Central memory CD8-positive, alpha-beta T cell (primary cell): ENCODE data around the gene COL16A1.

Experiments
- ATAC-seq: fragments of 150-1000 bp; cut with Tn5 transposase; replicated peaks from 2 replicates; pipeline ENCODE4 v1.10.0; 2022; ENCODE audit warnings: mild to moderate bottlenecking, moderate FRiP score, moderate number of reproducible peaks; ENCODE audit not compliant: poor library complexity, severe bottlenecking; ENCODE audit errors: extremely low read depth
- DNase-seq, 2 donors: peaks; one replicate each; pipeline ENCODE4 v3.0.0; 2021; ENCODE audit warnings: low spot score in 2 of 2
- H3K27ac Mint-ChIP-seq: one replicate; pipeline ENCODE4 v1.8.0; 2022; ENCODE audit warnings: low read depth, mild to moderate bottlenecking, moderate library complexity, mixed read lengths
- H3K27me3 Mint-ChIP-seq: one replicate; pipeline ENCODE4 v1.8.0; 2022; ENCODE audit warnings: mixed read lengths
- H3K36me3 Mint-ChIP-seq: one replicate; pipeline ENCODE4 v1.8.0; 2022; ENCODE audit warnings: mild to moderate bottlenecking, moderate library complexity, mixed read lengths; ENCODE audit not compliant: insufficient read depth
- H3K4me1 Mint-ChIP-seq: one replicate; pipeline ENCODE4 v1.8.0; 2022; ENCODE audit warnings: mixed read lengths
- H3K4me3 Mint-ChIP-seq: one replicate; pipeline ENCODE4 v1.8.0; 2022; ENCODE audit warnings: mild to moderate bottlenecking, moderate library complexity, mixed read lengths
- H3K9me3 Mint-ChIP-seq: one replicate; pipeline ENCODE4 v1.8.0; 2022; ENCODE audit warnings: mixed read lengths

The COL16A1 gene

GRCh38 chr1:31624309-31624708 lies 79.5 kb downstream of the COL16A1 start:
- no peak overlapping the region for H3K27ac Mint-ChIP-seq
- H3K4me3 Mint-ChIP-seq: no peak overlapping the region
- DNase-seq: no peak
- ATAC-seq: no peak
- no peaks in the 10 kb centered on the region for H3K4me1 Mint-ChIP-seq
- H3K9me3 Mint-ChIP-seq: no peaks in the 10 kb centered on the region
- H3K36me3 Mint-ChIP-seq: peaks cover 14% of the 10 kb centered on the region
- peaks cover 8% of the 10 kb centered on the region for H3K27me3 Mint-ChIP-seq

GRCh38 chr1:31623365-31623764 lies 80.5 kb downstream of the COL16A1 start:
- Mint-ChIP-seq H3K27ac (no peak overlapping the region), H3K9me3 (no peaks in the 10 kb centered on the region), H3K36me3 (peaks cover 8% of the 10 kb centered on the region), H3K27me3 (peaks cover 17% of the 10 kb centered on the region), H3K4me1 (no peaks in the 10 kb centered on the region), H3K4me3 (no peak overlapping the region)
- ATAC-seq (no peak), DNase-seq (no peak)

GRCh38 chr1:31621847-31622730 lies 81.7 kb downstream of the COL16A1 start:
- no peak for DNase-seq

GRCh38 chr1:31621498-31621820 lies 82.4 kb downstream of the COL16A1 start:
- Mint-ChIP-seq H3K36me3 (peaks cover 4% of the 10 kb centered on the region), H3K4me3 (no peak overlapping the region), H3K27ac (no peak overlapping the region), H3K4me1 (peaks cover 7% of the 10 kb centered on the region), H3K27me3 (peaks cover 31% of the 10 kb centered on the region), H3K9me3 (no peaks in the 10 kb centered on the region)
- no peak for ATAC-seq
- no peak for DNase-seq

More at GRCh38 chr1:31621847-31622730, 81.7 kb downstream of the COL16A1 start:
- no peak for ATAC-seq
- H3K27ac Mint-ChIP-seq: no peak overlapping the region
- no peaks in the 10 kb centered on the region for H3K9me3 Mint-ChIP-seq
- H3K4me1 Mint-ChIP-seq: peaks cover 5% of the 10 kb centered on the region
- no peak overlapping the region for H3K4me3 Mint-ChIP-seq
- peaks cover 24% of the 10 kb centered on the region for H3K27me3 Mint-ChIP-seq
- peaks cover 4% of the 10 kb centered on the region for H3K36me3 Mint-ChIP-seq

- no peak overlapping the region for H3K27ac Mint-ChIP-seq
- no peak for DNase-seq
- peaks cover 37% of the 10 kb centered on the region for H3K27me3 Mint-ChIP-seq
- no peaks in the 10 kb centered on the region for H3K9me3 Mint-ChIP-seq
- H3K4me3 Mint-ChIP-seq: no peak overlapping the region
- peaks cover 7% of the 10 kb centered on the region for H3K4me1 Mint-ChIP-seq
- ATAC-seq: no peak
- peaks cover 4% of the 10 kb centered on the region for H3K36me3 Mint-ChIP-seq
Observed at GRCh38 chr1:31620631-31621497, 83.0 kb downstream of the COL16A1 start.

GRCh38 chr1:31618916-31619846 lies 84.6 kb downstream of the COL16A1 start:
- H3K4me1 Mint-ChIP-seq: peaks cover 7% of the 10 kb centered on the region
- H3K36me3 Mint-ChIP-seq: peaks cover 4% of the 10 kb centered on the region
- peaks cover 44% of the 10 kb centered on the region for H3K27me3 Mint-ChIP-seq
- ATAC-seq (no peak), DNase-seq (no peak)
- no peaks in the 10 kb centered on the region for H3K9me3 Mint-ChIP-seq
- H3K4me3 Mint-ChIP-seq: peak overlapping the region; percentile 42
- no peak overlapping the region for H3K27ac Mint-ChIP-seq

GRCh38 chr1:31617916-31618746 lies 85.7 kb downstream of the COL16A1 start:
- Mint-ChIP-seq H3K27me3 (peaks cover 44% of the 10 kb centered on the region), H3K4me3 (peak overlapping the region; percentile 70), H3K27ac (no peak overlapping the region), H3K4me1 (peaks cover 7% of the 10 kb centered on the region), H3K9me3 (no peaks in the 10 kb centered on the region), H3K36me3 (peaks cover 4% of the 10 kb centered on the region)
- DNase-seq: peak in 1 of 2 donors; percentile 30
- ATAC-seq: no peak

- Mint-ChIP-seq H3K9me3 (no peaks in the 10 kb centered on the region), H3K4me1 (peaks cover 7% of the 10 kb centered on the region), H3K27me3 (peaks cover 44% of the 10 kb centered on the region), H3K27ac (no peak within 1 kb of the TSS), H3K36me3 (peaks cover 3% of the 10 kb centered on the region), H3K4me3 (peak within 1 kb of the TSS; percentile 70)
- ATAC-seq: no peak
- no peak for DNase-seq
Observed at GRCh38 chr1:31617218-31617915, 86.5 kb downstream of the COL16A1 start, which contains the start of gene HCRTR1. HCRTR1 (plus strand) TSS chr1:31617689; CDS start chr1:31619193, 1,504 bp downstream.

GRCh38 chr1:31615939-31616338 lies 87.9 kb downstream of the COL16A1 start:
- H3K27ac Mint-ChIP-seq: no peak overlapping the region
- H3K4me1 Mint-ChIP-seq: peaks cover 7% of the 10 kb centered on the region

GRCh38 chr1:31615414-31615813 lies 88.4 kb downstream of the COL16A1 start:
- H3K4me1 Mint-ChIP-seq: peaks cover 7% of the 10 kb centered on the region
- no peak for DNase-seq
- ATAC-seq: no peak
- H3K36me3 Mint-ChIP-seq: no peaks in the 10 kb centered on the region
- no peak overlapping the region for H3K4me3 Mint-ChIP-seq
- no peaks in the 10 kb centered on the region for H3K9me3 Mint-ChIP-seq
- H3K27ac Mint-ChIP-seq: no peak overlapping the region
- H3K27me3 Mint-ChIP-seq: peaks cover 44% of the 10 kb centered on the region

More at GRCh38 chr1:31615939-31616338, 87.9 kb downstream of the COL16A1 start:
- Mint-ChIP-seq H3K36me3 (no peaks in the 10 kb centered on the region), H3K4me3 (no peak overlapping the region), H3K27me3 (peaks cover 44% of the 10 kb centered on the region), H3K9me3 (no peaks in the 10 kb centered on the region)
- no peak for ATAC-seq
- DNase-seq: no peak

- ATAC-seq: no peak
- no peaks in the 10 kb centered on the region for H3K9me3 Mint-ChIP-seq
- H3K4me3 Mint-ChIP-seq: no peak overlapping the region
- H3K27ac Mint-ChIP-seq: no peak overlapping the region
- no peaks in the 10 kb centered on the region for H3K36me3 Mint-ChIP-seq
- DNase-seq: no peak
- H3K27me3 Mint-ChIP-seq: peaks cover 38% of the 10 kb centered on the region
- H3K4me1 Mint-ChIP-seq: peaks cover 7% of the 10 kb centered on the region
Observed at GRCh38 chr1:31614414-31615005, 89.3 kb downstream of the COL16A1 start.
